ENCODE measurements around the gene HPF1.
A peak's percentile ranks its signal among the peaks of the same experiment; 100 is the strongest.
"Not testable (repeated sequence)": the region's sequence is repeated elsewhere in the genome, so short reads cannot be mapped to it uniquely, and the experiment has no call there.

HPF1 gene

DNA sequence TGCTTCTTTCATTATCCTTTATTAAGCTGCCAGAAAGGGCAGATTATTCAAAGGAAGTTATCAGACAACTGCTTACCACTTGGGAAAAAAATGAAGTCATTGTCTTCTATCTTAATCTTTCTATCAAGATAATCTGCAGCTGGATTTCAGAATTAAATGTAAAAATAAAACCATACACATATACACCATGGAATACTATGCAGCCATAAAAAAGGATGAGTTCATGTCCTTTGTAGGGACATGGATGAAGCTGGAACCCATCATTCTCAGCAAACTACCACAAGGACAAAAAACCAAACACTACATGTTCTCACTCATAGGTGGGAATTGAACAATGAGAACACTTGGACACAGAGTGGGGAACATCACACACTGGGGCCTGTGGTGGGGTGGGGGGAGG is 19.1 kb downstream of the HPF1 start:
- not testable (repeated sequence) for DNase-seq

DNA sequence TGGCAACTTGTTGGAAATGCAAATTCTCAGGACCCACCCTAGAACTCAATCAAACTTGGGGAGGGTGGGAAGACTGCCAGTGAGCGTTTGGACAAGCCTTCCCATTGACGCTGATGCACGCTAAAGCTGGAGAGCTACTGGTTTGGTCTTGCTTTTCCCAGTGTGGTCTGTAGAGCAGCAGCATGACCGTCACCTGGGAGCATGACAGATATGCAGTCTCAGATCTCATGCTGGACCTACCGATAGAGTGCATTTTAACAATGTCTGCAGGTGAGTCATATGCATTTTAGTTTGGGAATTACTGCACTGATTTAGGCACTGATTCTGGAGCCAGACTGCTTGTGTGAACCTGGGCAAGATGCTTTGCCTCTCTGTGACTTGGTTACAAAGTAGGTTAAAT is 27.2 kb downstream of the HPF1 start:
- no peak for DNase-seq

DNA sequence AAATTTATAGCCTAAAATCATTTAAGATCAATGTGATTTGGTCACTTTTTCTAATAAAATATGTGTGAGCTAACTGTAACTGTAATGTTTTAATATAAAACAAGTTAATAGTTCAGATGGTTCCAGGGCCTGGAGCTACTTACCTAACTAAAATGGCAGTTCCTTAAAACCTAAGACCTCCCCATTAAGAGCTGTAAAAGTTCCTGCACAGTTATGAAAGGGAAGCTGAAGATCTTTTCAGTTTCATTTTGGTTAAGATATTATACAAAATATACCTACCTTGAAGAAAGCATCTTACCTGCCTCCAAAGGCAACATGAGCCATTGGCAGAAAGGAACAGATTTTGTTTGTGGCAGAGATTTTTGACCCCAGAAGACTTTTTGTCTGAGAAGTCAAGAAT is 30.1 kb downstream of the HPF1 start:
- no peak for DNase-seq

DNA sequence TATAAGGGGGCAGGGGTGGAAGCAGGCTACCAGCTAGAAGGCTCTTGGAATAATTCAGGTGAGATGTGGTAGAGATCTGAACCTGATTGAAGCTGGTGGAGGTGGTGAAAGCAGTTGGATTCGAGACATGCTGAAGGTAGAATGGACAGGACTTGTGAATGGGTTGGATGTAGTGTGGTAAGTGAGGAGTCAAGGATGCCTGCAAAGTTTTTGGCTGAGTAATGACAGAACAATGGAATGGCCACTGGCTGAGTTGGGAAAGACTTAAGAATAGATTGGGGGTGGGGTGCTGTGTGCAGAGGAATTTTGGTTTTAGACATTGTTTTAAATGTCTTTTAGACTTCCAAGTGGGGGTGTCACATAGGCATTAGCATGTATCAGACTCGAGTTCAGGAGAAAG is 33.5 kb downstream of the HPF1 start:
- no peak for DNase-seq

DNA sequence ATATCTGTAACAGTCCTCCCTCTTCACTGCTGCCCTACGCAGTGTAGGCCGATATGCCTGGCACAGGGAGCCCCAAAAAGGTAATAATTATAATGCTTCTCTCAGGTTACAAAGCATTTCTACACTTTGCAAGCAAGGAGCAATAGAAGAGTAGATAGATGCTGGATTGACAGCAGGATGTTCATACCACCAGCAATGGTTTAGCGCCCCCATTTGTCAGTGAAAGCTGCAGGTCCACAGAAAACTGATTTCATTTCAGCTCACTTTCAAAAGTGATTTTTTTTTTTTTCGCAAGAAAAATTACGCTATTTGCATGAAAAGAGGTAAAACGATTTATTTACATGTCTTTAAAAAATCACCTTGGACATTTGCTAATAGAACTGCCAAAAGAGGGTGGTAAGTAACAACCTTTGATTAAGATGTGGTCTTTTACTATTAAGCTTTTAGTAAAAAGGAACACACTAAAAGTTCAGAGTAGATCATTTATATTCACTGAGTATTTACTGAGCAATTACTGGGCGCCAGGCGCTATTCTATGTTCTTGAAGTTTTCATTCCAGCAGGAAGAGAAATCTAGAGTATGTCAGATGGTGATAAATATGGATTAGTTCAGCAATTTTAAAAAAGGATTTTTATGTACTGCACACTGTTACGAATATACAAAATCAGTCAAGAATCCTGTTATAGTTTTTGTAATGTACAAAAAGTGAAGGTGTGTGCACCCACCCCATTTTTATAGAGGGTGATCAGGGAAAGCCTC is 34.4 kb downstream of the HPF1 start:
- no peak for DNase-seq

DNA sequence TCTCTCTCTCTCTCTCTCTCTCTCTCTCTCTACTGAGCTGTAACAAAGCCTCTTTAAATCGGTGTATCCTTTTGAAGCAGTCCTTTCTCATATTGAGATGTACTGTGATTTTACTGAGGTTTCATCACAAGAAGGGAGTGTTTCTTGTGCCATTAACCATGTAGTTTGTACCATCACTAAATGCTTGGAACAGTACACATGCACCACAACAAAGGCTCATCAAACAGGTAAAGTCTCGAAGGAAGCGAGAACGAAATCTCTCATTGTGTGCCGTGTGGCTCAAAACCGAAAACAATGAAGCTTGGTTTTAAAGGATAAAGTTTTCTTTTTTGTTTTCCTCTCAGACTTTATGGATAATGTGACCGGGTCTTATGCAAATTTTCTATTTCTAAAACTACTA is 37.2 kb downstream of the HPF1 start:
- no peak for DNase-seq

DNA sequence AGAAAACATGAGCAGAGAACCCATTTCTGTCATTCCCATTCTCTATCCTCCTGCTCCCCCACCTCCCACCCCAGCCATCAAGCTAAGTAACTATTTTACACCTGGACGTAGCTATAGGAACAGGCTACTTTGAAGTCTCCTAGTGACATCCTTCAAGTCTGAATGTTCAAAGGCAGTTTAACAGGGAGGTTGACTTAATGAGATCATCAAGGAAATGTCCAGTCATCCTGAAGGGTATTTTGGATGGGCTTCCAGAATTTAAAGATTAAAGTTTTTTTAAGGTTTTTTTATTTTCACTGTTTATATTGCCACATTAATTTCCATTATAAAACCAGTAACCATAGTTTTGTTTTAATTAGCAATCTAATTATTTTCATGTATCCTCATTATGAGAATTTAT is 41.1 kb downstream of the HPF1 start:
- DNase-seq, result no peak

DNA sequence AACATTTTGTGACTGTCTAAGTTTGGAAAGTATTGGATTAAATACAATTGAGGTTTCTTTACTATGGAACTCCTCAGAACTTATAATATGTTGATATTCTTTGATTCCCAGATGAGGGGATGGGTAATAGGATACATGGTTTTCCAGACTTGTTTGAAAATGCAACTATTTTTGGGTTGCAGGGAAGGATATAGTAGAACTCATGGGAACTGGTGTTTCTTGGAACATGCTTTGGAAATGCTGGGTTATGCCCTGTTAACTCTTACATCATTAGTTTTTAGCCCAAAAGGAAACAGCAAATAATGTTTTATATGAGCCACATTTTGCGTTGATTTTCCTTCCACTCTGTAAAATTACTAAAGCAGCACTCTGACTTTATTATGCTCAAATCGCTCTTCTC is 41.9 kb downstream of the HPF1 start:
- DNase-seq, result no peak

DNA sequence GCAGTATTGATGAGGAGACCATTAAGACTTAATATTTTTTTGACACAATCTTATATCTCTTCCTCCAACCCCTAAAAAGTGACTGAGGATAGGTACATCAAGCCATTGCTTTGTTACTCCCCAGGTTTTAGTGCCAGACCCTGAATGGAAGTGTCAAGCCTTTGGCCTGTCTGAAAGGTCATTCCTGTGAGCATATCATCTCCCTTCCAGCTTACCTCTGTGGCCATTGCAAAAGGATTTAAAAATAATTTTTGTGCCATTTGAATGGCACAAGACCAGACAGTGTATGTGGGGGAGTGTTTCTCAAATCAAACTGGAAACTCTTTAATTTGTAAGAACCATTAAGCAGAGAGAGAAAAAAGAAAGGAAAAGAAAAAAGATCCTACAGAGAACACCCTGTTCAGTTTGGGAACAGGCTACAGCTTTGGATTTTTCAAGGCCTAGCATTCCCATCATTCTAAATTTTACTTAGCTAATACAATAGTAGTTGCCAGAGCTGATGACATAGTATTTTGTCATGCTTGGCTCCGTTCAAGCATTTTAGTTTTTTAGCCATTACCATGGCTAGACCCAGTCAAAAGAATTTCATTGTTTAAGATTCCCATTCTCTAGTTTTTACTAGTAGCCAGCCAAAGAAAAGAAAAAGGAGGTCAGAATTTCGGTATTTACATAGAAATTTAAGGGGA is 49.6 kb downstream of the HPF1 start:
- DNase-seq, result peak; percentile 4

DNA sequence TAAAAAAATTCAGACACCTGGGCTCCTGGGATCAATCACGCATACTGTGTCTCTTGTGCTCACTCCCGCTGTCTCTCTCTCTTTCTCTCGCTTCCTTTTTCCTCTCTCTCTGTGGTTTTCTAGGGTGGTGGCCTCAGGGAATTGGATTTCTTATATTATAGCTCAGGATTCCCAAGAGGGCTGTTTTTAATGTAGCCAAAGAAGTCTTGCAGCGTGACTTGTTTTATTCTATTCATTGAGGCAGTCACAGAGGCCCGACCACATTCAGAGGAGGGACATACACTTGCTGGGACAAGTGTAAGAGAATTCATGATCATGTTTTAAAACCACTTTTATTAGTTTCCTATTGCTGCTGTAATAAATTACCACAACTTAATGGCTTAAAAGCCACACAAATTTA is 59.4 kb downstream of the HPF1 start:
- no peak for DNase-seq

DNA sequence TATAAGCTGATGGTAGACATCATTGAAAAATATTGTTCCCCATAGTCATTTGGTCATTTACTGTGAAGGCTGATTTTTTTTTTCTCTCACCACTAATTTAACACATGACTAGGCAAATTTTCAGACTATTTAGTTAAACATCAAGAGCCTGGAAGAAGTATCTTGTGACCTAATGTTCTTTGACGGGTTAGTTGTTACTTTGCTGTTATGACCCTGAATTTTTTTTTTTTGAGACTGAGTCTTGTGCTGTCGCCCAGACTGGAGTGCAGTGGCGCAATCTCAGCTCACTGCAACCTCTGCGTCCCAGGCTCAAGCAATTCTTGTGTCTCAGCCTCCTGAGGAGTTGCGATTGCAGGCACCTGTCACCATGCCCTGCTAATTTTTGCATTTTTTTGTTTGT is 67.0 kb downstream of the HPF1 start:
- DNase-seq, result no peak

DNA sequence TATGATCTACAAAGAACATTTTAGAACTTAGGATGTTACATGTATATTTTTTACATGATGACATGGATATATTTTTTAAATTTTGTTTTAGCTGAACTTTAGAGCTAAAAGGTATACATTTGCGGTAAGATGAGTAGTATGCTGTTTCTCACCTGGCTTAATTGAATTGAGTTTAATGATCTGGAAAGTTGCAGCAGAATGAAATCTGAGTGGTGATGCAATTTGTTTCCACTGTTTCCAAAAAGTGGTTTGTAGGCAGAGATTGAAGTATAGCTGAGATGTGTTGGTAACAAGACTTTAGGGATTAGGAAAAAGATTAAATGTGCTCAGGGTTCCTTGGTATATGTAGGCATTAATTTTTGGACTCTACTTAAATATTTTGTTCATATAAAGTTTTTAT is 68.1 kb downstream of the HPF1 start:
- no peak for DNase-seq

DNA sequence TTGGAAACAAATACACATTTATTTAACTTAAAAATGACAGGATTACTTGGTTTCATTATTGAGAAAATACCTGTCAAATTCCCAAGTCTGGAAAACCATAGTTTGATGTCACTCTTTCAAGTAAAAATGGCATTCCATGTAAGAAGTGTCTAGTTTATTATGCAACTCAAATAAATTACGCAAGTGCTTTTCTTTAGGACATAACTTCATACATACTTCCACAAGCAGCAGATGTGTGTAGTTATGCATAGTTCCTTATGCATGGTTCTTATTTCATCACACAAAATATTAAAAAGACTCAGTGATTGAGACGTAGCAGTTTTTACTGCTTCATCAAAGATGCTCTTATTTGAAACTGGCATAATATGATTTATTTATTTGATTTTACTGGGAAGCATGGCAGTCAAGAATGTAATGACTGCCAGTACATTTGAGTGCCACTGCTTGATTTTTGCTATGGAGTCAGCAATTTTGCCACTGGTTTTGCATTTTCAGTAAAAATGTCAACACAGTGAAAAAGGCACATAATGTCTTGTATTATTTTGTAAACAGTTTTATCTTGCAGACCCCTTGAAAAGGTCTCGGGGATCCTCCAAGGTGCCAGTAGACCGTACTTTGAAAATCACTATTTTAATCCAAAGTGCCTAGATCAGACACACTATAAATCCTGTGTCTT is 75.2 kb downstream of the HPF1 start:
- no peak for DNase-seq

All from midbrain (tissue), 1 donor.